ENCODE results near the gene PAGE2B. TPM values are rescaled to one million over a fixed set of nuclear protein-coding genes. Genes with fewer than 3 reads are reported as not detected.
"Not testable (repeated sequence)": the region's sequence is repeated elsewhere in the genome, so short reads cannot be mapped to it uniquely, and the experiment has no call there.

Gene PAGE2B
- total RNA-seq, 4 donors from 2014 or later, result not detected

- Histone ChIP-seq H3K4me1 (no peaks in the 10 kb centered on the region), H3K27me3 (no peaks in the 10 kb centered on the region), H3K9me3 (no peaks in the 10 kb centered on the region), H3K27ac (no peak overlapping the region), H3K4me3 (no peak overlapping the region), H3K36me3 (no peaks in the 10 kb centered on the region)
- TF ChIP-seq POLR2AphosphoS5 (IDR thresholded peaks at IDR 0.05), result no peak
- TF ChIP-seq, protein P1, sequence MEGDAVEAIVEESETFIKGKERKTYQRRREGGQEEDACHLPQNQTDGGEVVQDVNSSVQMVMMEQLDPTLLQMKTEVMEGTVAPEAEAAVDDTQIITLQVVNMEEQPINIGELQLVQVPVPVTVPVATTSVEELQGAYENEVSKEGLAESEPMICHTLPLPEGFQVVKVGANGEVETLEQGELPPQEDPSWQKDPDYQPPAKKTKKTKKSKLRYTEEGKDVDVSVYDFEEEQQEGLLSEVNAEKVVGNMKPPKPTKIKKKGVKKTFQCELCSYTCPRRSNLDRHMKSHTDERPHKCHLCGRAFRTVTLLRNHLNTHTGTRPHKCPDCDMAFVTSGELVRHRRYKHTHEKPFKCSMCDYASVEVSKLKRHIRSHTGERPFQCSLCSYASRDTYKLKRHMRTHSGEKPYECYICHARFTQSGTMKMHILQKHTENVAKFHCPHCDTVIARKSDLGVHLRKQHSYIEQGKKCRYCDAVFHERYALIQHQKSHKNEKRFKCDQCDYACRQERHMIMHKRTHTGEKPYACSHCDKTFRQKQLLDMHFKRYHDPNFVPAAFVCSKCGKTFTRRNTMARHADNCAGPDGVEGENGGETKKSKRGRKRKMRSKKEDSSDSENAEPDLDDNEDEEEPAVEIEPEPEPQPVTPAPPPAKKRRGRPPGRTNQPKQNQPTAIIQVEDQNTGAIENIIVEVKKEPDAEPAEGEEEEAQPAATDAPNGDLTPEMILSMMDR (IDR thresholded peaks at IDR 0.05), result no peak
- no peak for TF ChIP-seq EP300 (IDR thresholded peaks at IDR 0.05)
- no peak for TF ChIP-seq POLR2A (IDR thresholded peaks at IDR 0.05)
- 50 to 53% methylated on average over 3 to 7 of the region's 7 CpGs for WGBS, 2 donors (ENCODE audit: low coverage in 1 of 2)
- no peak for ATAC-seq
Observed at GRCh38 chrX:55109306-55109705, 34.5 kb downstream of the PAGE2B start.

- H3K27me3 ChIP-seq, result no peaks in the 10 kb centered on the region
- WGBS, 2 donors (ENCODE audit: low coverage in 1 of 2), result 18 to 49% methylated on average over 4 to 6 of the region's 8 CpGs
- TF ChIP-seq POLR2A (IDR thresholded peaks at IDR 0.05), result no peak
- TF ChIP-seq, protein P1 (IDR thresholded peaks at IDR 0.05), result no peak
- no peak for TF ChIP-seq EP300 (IDR thresholded peaks at IDR 0.05)
- no peak for TF ChIP-seq POLR2AphosphoS5 (IDR thresholded peaks at IDR 0.05)
- H3K27ac ChIP-seq, result no peak overlapping the region
- H3K4me1 ChIP-seq, result no peaks in the 10 kb centered on the region
- no peaks in the 10 kb centered on the region for H3K36me3 ChIP-seq
- no peaks in the 10 kb centered on the region for H3K9me3 ChIP-seq
- H3K4me3 ChIP-seq, result no peak overlapping the region
- ATAC-seq, result no peak
Observed at GRCh38 chrX:55111578-55112254, 36.9 kb downstream of the PAGE2B start.

DNA sequence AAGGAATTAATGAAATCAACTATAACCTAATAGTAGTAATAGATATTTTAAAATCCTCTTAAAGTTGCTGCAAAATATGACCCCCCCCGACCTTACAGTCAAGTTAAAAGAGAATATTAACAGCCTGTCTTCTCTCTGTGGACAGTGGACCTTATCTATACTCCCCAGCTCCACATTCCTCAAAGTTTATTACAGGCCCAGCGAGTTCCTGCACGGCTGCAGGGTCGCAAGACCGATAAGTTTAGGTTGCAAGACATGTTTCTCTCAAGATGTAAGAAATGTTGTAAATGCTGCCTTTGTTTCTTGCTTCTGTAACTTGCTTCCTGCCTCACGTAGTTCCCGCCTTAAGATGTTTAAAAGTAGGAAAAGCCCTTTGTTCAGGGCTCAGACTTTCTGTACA lies 41.8 kb downstream of the PAGE2B start:
- H3K36me3 ChIP-seq, H3K27ac ChIP-seq, H3K4me1 ChIP-seq, ATAC-seq, H3K9me3 ChIP-seq, H3K27me3 ChIP-seq, H3K4me3 ChIP-seq: not testable (repeated sequence)
- WGBS, 2 donors (ENCODE audit: low coverage in 1 of 2), result 21 to 39% methylated on average over 5 to 6 of the region's 7 CpGs

DNA sequence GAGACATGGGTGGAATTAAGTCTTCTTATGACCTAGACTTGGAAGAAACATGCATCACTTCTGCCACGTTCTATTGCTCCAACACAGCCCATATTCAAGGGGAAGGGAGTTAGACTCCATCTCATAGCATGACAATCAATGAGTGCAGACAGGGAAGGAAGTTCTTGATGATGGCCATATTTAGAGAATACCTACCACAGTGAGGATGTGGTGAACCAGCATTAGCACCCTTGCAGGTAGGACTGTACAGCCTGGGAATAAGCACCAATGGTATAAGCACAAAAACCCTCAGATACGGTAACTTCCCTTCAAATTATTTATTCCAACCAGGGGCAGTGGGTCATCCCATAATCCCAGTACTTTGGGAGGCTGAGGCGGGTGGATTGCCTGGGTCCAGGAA lies 43.7 kb downstream of the PAGE2B start:
- H3K27ac ChIP-seq, result no peak overlapping the region
- 95 to 100% methylated on average over 2 to 3 of the region's 3 CpGs for WGBS, 2 donors (ENCODE audit: low coverage in 1 of 2)
- no peaks in the 10 kb centered on the region for H3K27me3 ChIP-seq

DNA sequence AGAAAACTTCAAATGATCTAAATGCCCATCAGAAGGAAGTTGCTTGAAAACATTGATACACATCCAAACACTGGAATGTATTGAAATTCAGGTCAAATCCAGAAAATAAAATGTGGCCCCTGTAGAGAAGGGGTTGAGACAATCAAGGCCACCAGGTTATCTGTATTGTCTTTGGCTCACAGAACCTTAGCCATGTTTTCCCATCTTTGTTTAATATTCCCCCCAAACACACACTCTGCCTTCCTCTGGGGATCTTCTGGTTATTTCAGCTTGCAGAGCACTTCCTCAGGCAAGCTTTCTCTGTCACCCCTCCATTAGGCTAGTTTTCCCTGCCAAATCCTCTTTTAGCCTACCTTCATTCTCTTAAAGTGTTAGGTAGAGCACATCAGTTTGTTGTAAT lies 44.4 kb downstream of the PAGE2B start:
- no peaks in the 10 kb centered on the region for H3K36me3 ChIP-seq
- no peak overlapping the region for H3K27ac ChIP-seq
- H3K4me3 ChIP-seq, result no peak overlapping the region
- TF ChIP-seq POLR2AphosphoS5 (IDR thresholded peaks at IDR 0.05) (no peak), POLR2A (IDR thresholded peaks at IDR 0.05) (no peak), EP300 (IDR thresholded peaks at IDR 0.05) (no peak)
- TF ChIP-seq, protein P1 (IDR thresholded peaks at IDR 0.05), result no peak
- no peaks in the 10 kb centered on the region for H3K9me3 ChIP-seq
- ATAC-seq, result no peak
- no peaks in the 10 kb centered on the region for H3K27me3 ChIP-seq
- H3K4me1 ChIP-seq, result no peaks in the 10 kb centered on the region

More for the DNA sequence above, 43.7 kb downstream of the PAGE2B start:
- Histone ChIP-seq H3K4me3 (no peak overlapping the region), H3K9me3 (no peaks in the 10 kb centered on the region), H3K36me3 (no peaks in the 10 kb centered on the region), H3K4me1 (no peaks in the 10 kb centered on the region)
- TF ChIP-seq POLR2AphosphoS5 (IDR thresholded peaks at IDR 0.05) (no peak), POLR2A (IDR thresholded peaks at IDR 0.05) (no peak), EP300 (IDR thresholded peaks at IDR 0.05) (no peak)
- TF ChIP-seq, protein P1 (IDR thresholded peaks at IDR 0.05), result no peak
- no peak for ATAC-seq
